Inferior parietal cortex (tissue), 1 donor: Measurements from ENCODE around the gene SLC46A2.

Experiments
- DNase-seq: peaks from one replicate; pipeline ENCODE4 v3.0.0-alpha.2; 2016; ENCODE audit errors: extremely low spot score

The SLC46A2 gene

GRCh38 chr9:112886351-112886750, 4.3 kb downstream of the SLC46A2 start:
- no peak for DNase-seq

- no peak for DNase-seq
Measured at GRCh38 chr9:112885324-112885723, 5.4 kb downstream of the SLC46A2 start.

GRCh38 chr9:112884721-112885120, 6.0 kb downstream of the SLC46A2 start:
- DNase-seq: no peak

- no peak for DNase-seq
Measured at GRCh38 chr9:112884101-112884500, 6.6 kb downstream of the SLC46A2 start.

GRCh38 chr9:112881331-112881730, 9.3 kb downstream of the SLC46A2 start:
- no peak for DNase-seq

- DNase-seq: no peak
Measured at GRCh38 chr9:112880650-112881049, 10.0 kb downstream of the SLC46A2 start.

GRCh38 chr9:112878752-112879151, 11.9 kb downstream of the SLC46A2 start:
- DNase-seq: no peak

- DNase-seq: no peak
Measured at GRCh38 chr9:112873773-112874405, 16.8 kb downstream of the SLC46A2 start.

- DNase-seq: no peak
Measured at GRCh38 chr9:112872019-112872418, 18.7 kb downstream of the SLC46A2 start.

- no peak for DNase-seq
Measured at GRCh38 chr9:112870556-112870955, 20.1 kb downstream of the SLC46A2 start.

- DNase-seq: no peak
Measured at GRCh38 chr9:112869917-112870316, 20.8 kb downstream of the SLC46A2 start.

- DNase-seq: no peak
Measured at GRCh38 chr9:112869041-112869529, 21.6 kb downstream of the SLC46A2 start.

GRCh38 chr9:112868461-112868860, 22.2 kb downstream of the SLC46A2 start:
- no peak for DNase-seq

GRCh38 chr9:112867275-112867991, 23.2 kb downstream of the SLC46A2 start:
- no peak for DNase-seq

- DNase-seq: no peak
Measured at GRCh38 chr9:112866662-112867274, 23.9 kb downstream of the SLC46A2 start.

GRCh38 chr9:112864982-112865381, 25.7 kb downstream of the SLC46A2 start:
- DNase-seq: no peak

GRCh38 chr9:112864403-112864802, 26.3 kb downstream of the SLC46A2 start:
- DNase-seq: no peak

- no peak for DNase-seq
Measured at GRCh38 chr9:112863746-112864145, 26.9 kb downstream of the SLC46A2 start.

- no peak for DNase-seq
Measured at GRCh38 chr9:112863214-112863613, 27.5 kb downstream of the SLC46A2 start.

GRCh38 chr9:112861638-112862555, 28.8 kb downstream of the SLC46A2 start:
- no peak for DNase-seq

GRCh38 chr9:112861155-112861554, 29.5 kb downstream of the SLC46A2 start:
- DNase-seq: no peak

- DNase-seq: no peak
Measured at GRCh38 chr9:112860451-112860850, 30.2 kb downstream of the SLC46A2 start.
